ENCODE measurements around the gene PRODH. TPM values are rescaled to one million over a fixed set of nuclear protein-coding genes. Genes with fewer than 3 reads are reported as not detected.
"Not testable (repeated sequence)": the region's sequence is repeated elsewhere in the genome, so short reads cannot be mapped to it uniquely, and the experiment has no call there.

PRODH gene
- total RNA-seq, 2 experiments from 2014 or later: 0.06 TPM; not detected in 1

DNA sequence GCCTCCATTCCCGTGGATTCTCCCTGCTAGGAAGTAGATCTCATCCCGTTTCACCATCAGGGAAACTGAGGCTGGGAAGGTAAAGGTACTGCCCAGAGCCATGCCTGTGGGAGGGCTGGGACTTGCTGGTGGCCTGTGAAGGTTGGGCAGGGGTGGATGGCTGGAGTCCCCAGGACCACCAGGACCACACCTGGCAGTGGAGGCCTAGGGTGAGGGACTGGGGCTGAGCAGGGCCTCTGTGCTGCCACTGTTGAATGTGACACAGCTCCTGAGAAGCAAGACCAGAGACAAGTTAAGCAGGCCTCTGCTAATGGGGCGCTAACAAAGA is 26.2 kb upstream of the PRODH start:
- no peaks in the 10 kb centered on the region for H3K27me3 Mint-ChIP-seq
- POLR2A ChIA-PET: no interaction called here
- peaks cover 3% of the 10 kb centered on the region for H3K4me1 Mint-ChIP-seq
- ATAC-seq (ENCODE audit: low read depth): no peak
- no peaks in the 10 kb centered on the region for H3K9me3 Mint-ChIP-seq
- no peak overlapping the region for H3K27ac Mint-ChIP-seq
- DNase-seq: no peak
- no peak overlapping the region for H3K4me3 Mint-ChIP-seq
- H3K36me3 Mint-ChIP-seq: no peaks in the 10 kb centered on the region

DNA sequence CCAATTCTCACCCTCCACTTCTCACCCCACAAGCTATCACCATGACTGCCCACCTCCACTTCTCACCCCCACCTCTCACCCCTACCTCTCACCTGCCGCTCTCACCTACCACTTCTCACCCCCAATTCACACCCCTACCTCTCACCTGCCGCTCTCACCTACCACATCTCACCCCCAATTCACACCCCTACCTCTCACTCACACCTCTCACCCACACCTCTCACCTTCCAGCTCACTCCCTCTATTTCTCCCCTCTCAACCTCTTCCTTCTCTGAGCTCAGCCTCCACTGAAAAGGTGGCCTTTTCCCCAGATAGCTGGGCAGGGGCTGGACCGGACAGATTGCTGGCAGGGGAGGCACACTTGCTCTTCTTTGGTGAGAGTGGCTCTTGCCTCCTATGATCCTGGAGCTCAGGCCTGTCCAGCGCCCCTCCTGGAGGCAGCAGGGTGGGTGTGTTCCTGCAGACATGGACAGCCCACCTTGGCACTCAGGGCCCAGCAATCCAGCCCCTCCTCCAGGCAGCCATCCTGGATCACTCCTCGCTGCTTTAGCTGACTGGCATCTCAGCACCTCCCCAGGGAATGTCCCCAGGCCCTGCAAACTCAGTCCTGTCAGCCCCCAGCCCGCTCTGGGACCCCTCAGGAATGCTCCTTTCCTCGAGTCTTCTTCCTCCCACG is 25.7 kb upstream of the PRODH start:
- H3K27me3 Mint-ChIP-seq; H3K4me1 Mint-ChIP-seq; H3K36me3 Mint-ChIP-seq; H3K27ac Mint-ChIP-seq; H3K9me3 Mint-ChIP-seq; DNase-seq; ATAC-seq (ENCODE audit: low read depth); POLR2A ChIA-PET; H3K4me3 Mint-ChIP-seq: not testable (repeated sequence)

DNA sequence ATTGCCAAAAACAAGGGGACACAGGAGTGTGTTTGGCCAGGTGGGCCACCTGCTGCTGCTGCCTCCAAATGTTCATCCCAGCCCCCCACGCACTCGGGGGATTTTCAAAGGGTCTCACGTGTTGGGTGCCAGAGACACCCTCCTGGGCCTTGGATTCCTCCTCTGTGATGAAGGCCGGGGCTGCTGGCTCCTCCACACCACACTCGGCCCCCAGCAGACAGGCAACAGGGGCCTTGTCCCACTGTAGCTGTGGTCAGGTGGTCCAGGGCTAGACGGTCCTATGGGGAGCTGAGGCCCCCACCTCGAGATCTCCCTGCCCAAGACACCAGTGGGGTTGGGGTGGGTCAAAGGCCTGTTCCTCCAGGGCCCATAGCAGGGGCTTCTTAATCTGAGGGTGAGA is 25.1 kb upstream of the PRODH start:
- H3K27ac Mint-ChIP-seq; H3K27me3 Mint-ChIP-seq; H3K4me1 Mint-ChIP-seq; POLR2A ChIA-PET; DNase-seq; H3K4me3 Mint-ChIP-seq; ATAC-seq (ENCODE audit: low read depth); H3K9me3 Mint-ChIP-seq; H3K36me3 Mint-ChIP-seq: not testable (repeated sequence)

DNA sequence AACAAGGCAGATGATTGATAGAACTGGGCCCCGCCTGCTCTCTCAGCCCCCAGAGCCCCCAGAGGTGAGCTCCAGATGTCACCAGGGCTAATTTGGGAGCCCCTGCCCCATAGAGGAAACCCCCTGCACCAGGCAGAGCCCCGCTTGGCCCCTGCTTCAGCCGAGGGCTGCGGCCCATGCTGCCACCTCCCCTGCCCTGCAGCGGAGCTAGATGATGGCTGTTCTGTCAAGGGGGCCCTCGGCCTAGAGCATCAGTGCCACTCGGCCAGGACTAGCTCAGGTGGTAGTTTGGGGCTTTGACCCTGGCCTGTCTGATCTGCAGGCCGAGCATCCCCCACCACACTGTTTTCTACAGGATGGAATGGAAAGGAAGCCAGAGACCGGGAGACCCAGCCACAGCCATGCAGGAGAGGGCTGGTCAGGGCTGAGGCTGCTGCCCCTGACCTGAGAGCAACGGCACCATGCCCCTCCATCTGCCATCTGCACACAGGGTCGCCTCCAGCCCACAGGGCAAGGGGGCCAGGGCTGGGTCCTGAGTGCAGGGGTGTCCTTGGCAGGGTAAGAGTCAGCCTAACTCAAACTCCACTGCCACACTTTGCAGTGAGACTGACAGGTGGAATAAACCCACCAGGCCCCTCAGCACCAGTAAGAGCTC is 24.2 kb upstream of the PRODH start:
- H3K4me3 Mint-ChIP-seq; POLR2A ChIA-PET; H3K27ac Mint-ChIP-seq; H3K27me3 Mint-ChIP-seq; DNase-seq; H3K4me1 Mint-ChIP-seq; ATAC-seq (ENCODE audit: low read depth); H3K9me3 Mint-ChIP-seq; H3K36me3 Mint-ChIP-seq: not testable (repeated sequence)

GRCh38 chr22:18959741-18960140 is 23.6 kb upstream of the PRODH start:
- H3K27ac Mint-ChIP-seq; H3K4me3 Mint-ChIP-seq; H3K27me3 Mint-ChIP-seq; H3K36me3 Mint-ChIP-seq; POLR2A ChIA-PET; H3K4me1 Mint-ChIP-seq; H3K9me3 Mint-ChIP-seq; DNase-seq; ATAC-seq (ENCODE audit: low read depth): not testable (repeated sequence)

- H3K27ac Mint-ChIP-seq; H3K4me1 Mint-ChIP-seq; H3K9me3 Mint-ChIP-seq; H3K36me3 Mint-ChIP-seq; H3K27me3 Mint-ChIP-seq; DNase-seq; POLR2A ChIA-PET; H3K4me3 Mint-ChIP-seq; ATAC-seq (ENCODE audit: low read depth): not testable (repeated sequence)
Observed at GRCh38 chr22:18959266-18959665, 23.2 kb upstream of the PRODH start.

GRCh38 chr22:18958738-18959137 is 22.6 kb upstream of the PRODH start:
- DNase-seq; H3K27ac Mint-ChIP-seq; ATAC-seq (ENCODE audit: low read depth); POLR2A ChIA-PET; H3K9me3 Mint-ChIP-seq; H3K36me3 Mint-ChIP-seq; H3K4me3 Mint-ChIP-seq; H3K4me1 Mint-ChIP-seq; H3K27me3 Mint-ChIP-seq: not testable (repeated sequence)

DNA sequence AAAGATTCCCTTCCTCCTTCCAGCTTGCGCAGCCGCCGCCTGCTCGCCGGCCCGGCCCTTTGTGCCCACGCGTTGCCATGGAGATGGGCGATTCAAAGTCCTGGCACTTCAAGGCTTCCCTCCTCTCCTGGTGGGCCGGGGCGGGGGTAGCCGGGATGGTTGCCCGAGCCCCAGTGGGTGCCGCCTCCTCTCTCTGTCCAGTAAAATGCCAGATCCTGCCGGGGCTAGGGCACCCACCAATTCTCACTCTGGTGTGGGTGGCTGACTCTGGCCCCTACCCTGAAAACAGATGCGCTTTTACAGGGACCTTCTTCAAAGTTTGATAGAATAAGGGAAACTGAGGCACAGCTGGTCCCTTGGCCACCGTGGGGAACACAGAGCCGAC is 22.2 kb upstream of the PRODH start:
- POLR2A ChIA-PET, H3K27ac Mint-ChIP-seq, H3K27me3 Mint-ChIP-seq: not testable (repeated sequence)

GRCh38 chr22:18957621-18958320 is 21.7 kb upstream of the PRODH start:
- H3K27me3 Mint-ChIP-seq; H3K4me1 Mint-ChIP-seq; H3K27ac Mint-ChIP-seq; H3K36me3 Mint-ChIP-seq; ATAC-seq (ENCODE audit: low read depth); H3K4me3 Mint-ChIP-seq; H3K9me3 Mint-ChIP-seq; DNase-seq; POLR2A ChIA-PET: not testable (repeated sequence)

More for the DNA sequence above, 22.2 kb upstream of the PRODH start:
- not testable (repeated sequence) for H3K4me3 Mint-ChIP-seq; H3K4me1 Mint-ChIP-seq; H3K9me3 Mint-ChIP-seq; ATAC-seq (ENCODE audit: low read depth); DNase-seq; H3K36me3 Mint-ChIP-seq

DNA sequence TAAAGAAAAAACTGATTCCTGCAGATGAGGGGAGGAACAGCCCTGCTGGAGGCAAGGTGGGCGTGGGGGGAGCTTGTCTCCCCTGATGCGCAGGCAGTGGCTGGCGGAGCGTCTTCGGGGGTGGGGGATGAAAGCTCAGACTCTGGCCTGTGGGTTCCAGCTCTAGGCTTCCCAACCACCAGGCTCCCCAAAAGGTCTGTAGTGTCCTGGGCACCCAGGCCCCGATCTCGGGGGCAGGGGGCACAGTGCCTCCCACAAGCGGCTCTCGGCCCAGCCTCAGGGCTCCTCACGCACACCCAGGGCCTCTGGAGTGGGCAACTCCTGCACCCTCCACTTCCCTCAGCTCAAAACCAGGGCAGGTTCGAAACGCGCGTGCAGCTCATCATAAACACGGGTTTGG is 20.9 kb upstream of the PRODH start:
- POLR2A ChIA-PET; H3K4me1 Mint-ChIP-seq; H3K27ac Mint-ChIP-seq; H3K4me3 Mint-ChIP-seq; H3K9me3 Mint-ChIP-seq; H3K36me3 Mint-ChIP-seq; DNase-seq; H3K27me3 Mint-ChIP-seq; ATAC-seq (ENCODE audit: low read depth): not testable (repeated sequence)

DNA sequence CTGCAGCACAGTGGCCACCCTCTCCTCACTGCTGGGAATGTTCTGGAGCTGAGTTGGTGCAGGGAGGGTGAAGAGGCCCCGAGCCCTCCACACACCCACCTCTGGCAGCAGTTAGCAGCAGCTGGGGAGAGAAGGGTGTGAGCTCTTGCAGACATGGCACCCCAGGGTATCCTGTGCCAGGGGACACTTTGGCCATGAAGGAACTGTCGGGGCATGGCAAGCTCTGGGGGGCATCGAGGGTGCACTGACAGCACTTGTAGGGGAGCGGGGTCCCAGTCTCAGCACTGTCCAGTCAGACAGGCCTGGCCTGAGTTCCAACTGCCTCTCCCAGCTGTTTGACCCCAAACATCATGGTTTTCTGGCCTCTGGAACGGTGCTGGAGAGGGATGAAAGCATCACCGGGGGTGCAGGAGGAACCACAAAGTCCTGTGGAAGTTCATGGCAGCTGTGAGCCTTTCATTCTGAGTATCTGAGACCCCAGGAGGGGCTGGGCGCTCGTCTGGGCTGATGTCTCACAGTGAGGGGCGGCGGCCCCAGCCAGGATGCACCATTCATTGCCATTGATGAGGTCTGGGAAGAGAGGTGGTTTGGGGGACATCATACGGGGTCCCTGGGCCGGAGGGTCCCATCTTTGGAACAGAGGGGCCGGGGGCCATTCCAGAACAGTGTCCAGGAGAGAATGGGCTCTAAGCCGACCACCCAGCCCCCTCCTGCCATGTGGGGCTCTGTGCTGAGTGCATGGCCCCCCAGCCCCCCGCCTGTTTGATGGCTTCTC is 20.2 kb upstream of the PRODH start:
- ATAC-seq (ENCODE audit: low read depth); H3K36me3 Mint-ChIP-seq; H3K4me3 Mint-ChIP-seq; H3K27ac Mint-ChIP-seq; DNase-seq; H3K4me1 Mint-ChIP-seq; POLR2A ChIA-PET; H3K27me3 Mint-ChIP-seq; H3K9me3 Mint-ChIP-seq: not testable (repeated sequence)

DNA sequence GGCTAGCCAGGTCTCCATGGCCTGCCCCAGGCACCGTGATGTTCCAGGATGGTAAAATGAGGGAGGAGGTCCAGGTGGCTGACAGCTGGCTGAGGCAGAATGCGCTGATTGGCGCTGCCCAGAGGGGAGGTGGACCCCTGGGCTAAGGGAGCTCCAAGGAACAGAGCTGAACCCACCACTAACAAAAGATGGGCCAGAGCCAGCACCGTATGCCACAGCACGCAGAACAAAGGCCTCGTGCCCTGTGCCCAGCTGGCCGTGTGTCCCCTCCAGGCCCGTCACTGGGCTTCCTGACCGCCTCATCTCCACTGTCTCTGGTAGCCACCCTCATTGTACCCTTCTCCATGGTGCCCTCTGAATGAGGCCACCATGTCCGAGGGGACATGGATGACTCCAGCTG is 19.6 kb upstream of the PRODH start:
- Mint-ChIP-seq H3K27ac (no peak overlapping the region), H3K9me3 (no peaks in the 10 kb centered on the region), H3K36me3 (no peaks in the 10 kb centered on the region), H3K4me3 (no peak overlapping the region), H3K4me1 (peaks cover 3% of the 10 kb centered on the region), H3K27me3 (no peaks in the 10 kb centered on the region)
- ATAC-seq (ENCODE audit: low read depth) (no peak), DNase-seq (no peak)
- POLR2A ChIA-PET: no interaction called here

- H3K4me1 Mint-ChIP-seq: peaks cover 3% of the 10 kb centered on the region
Observed at GRCh38 chr22:18954990-18955571, 19.0 kb upstream of the PRODH start.

More at GRCh38 chr22:18954990-18955571, 19.0 kb upstream of the PRODH start:
- Mint-ChIP-seq H3K4me3 (no peak overlapping the region), H3K9me3 (no peaks in the 10 kb centered on the region), H3K27me3 (no peaks in the 10 kb centered on the region), H3K27ac (no peak overlapping the region), H3K36me3 (no peaks in the 10 kb centered on the region)
- POLR2A ChIA-PET: no interaction called here
- ATAC-seq (ENCODE audit: low read depth) (no peak), DNase-seq (peak; percentile 26)
